HG03196 (cell line): ENCODE measurements around the gene CCDC191.

Experiments
- ATAC-seq: cut with Tn5 transposase; IDR thresholded peaks from one replicate; pipeline ENCODE4 v1.9.1; 2021; ENCODE audit not compliant: unreplicated experiment

Gene CCDC191

GRCh38 chr3:114060906-114061655, 4.8 kb upstream of the CCDC191 start:
- ATAC-seq: no peak

- ATAC-seq: no peak
Observed at GRCh38 chr3:114058646-114059045, 2.3 kb upstream of the CCDC191 start.

GRCh38 chr3:114057011-114057347, 653 bp upstream of the CCDC191 start:
- ATAC-seq: peak; percentile 16

GRCh38 chr3:114052216-114052615, 4.1 kb downstream of the CCDC191 start:
- no peak for ATAC-seq

- ATAC-seq: no peak
Observed at GRCh38 chr3:114043205-114043604, 13.1 kb downstream of the CCDC191 start.

GRCh38 chr3:114035896-114036295, 20.4 kb downstream of the CCDC191 start:
- no peak for ATAC-seq

- no peak for ATAC-seq
Observed at GRCh38 chr3:114034787-114035545, 21.4 kb downstream of the CCDC191 start.

GRCh38 chr3:114034211-114034610, 22.1 kb downstream of the CCDC191 start:
- no peak for ATAC-seq

- ATAC-seq: no peak
Observed at GRCh38 chr3:114033721-114034120, 22.6 kb downstream of the CCDC191 start.

- no peak for ATAC-seq
Observed at GRCh38 chr3:114026331-114026730, 30.0 kb downstream of the CCDC191 start.

- no peak for ATAC-seq
Observed at GRCh38 chr3:114025451-114025850, 30.9 kb downstream of the CCDC191 start.

- no peak for ATAC-seq
Observed at GRCh38 chr3:114022145-114022802, 34.1 kb downstream of the CCDC191 start.

- ATAC-seq: no peak
Observed at GRCh38 chr3:114020907-114021306, 35.4 kb downstream of the CCDC191 start.

GRCh38 chr3:114019486-114019885, 36.8 kb downstream of the CCDC191 start:
- ATAC-seq: no peak

GRCh38 chr3:114014211-114014610, 42.1 kb downstream of the CCDC191 start:
- no peak for ATAC-seq

GRCh38 chr3:114011059-114011797, 45.1 kb downstream of the CCDC191 start:
- ATAC-seq: no peak

GRCh38 chr3:114005481-114005880, 50.8 kb downstream of the CCDC191 start:
- peak; percentile 82 for ATAC-seq

GRCh38 chr3:113985541-113985940, 70.8 kb downstream of the CCDC191 start:
- ATAC-seq: no peak

GRCh38 chr3:113983544-113983943, 72.8 kb downstream of the CCDC191 start:
- ATAC-seq: no peak

GRCh38 chr3:113981803-113982202, 74.5 kb downstream of the CCDC191 start:
- ATAC-seq: no peak

GRCh38 chr3:113979916-113980315, 76.4 kb downstream of the CCDC191 start:
- ATAC-seq: no peak
